Astrocyte (in vitro differentiated cells and primary cell): ENCODE results near the gene SHQ1.

Experiments
- EZH2 ChIP-seq: IDR thresholded peaks from 2 replicates; pipeline ENCODE4 v1.6.1; 2012; ENCODE audit warnings: mild to moderate bottlenecking, low read length, inconsistent platforms; ENCODE audit not compliant: insufficient read depth
- TF ChIP-seq, protein P1 (sequence below): IDR thresholded peaks from 2 replicates; pipeline ENCODE4 v1.5.1; 2011; ENCODE audit warnings: low read depth, mild to moderate bottlenecking, inconsistent platforms, low read length, moderate library complexity; ENCODE audit not compliant: insufficient read depth

GRCh38 chr3:72721683-72722381, 126.4 kb downstream of the SHQ1 start:
- TF ChIP-seq, protein P1, sequence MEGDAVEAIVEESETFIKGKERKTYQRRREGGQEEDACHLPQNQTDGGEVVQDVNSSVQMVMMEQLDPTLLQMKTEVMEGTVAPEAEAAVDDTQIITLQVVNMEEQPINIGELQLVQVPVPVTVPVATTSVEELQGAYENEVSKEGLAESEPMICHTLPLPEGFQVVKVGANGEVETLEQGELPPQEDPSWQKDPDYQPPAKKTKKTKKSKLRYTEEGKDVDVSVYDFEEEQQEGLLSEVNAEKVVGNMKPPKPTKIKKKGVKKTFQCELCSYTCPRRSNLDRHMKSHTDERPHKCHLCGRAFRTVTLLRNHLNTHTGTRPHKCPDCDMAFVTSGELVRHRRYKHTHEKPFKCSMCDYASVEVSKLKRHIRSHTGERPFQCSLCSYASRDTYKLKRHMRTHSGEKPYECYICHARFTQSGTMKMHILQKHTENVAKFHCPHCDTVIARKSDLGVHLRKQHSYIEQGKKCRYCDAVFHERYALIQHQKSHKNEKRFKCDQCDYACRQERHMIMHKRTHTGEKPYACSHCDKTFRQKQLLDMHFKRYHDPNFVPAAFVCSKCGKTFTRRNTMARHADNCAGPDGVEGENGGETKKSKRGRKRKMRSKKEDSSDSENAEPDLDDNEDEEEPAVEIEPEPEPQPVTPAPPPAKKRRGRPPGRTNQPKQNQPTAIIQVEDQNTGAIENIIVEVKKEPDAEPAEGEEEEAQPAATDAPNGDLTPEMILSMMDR = no peak
- no peak for TF ChIP-seq EZH2
